HepG2 (cell line): ENCODE measurements around the gene FRAS1. TPM values are rescaled to one million over a fixed set of nuclear protein-coding genes. Genes with fewer than 3 reads are reported as not detected.
A peak's percentile ranks its signal among the peaks of the same experiment; 100 is the strongest.

Experiments
- GATA4 ChIP-seq: sonication (generic); IDR thresholded peaks from 2 replicates; pipeline ENCODE4 v1.6.1; 2016; ENCODE audit warnings: antibody characterized with exemption, low read depth, borderline replicate concordance
- ISL2 ChIP-seq: sonication (generic); formaldehyde crosslinking; IDR thresholded peaks from 2 replicates; pipeline ENCODE4 v1.5.0; 2020; ENCODE audit warnings: missing genetic modification reagents
- MED13 ChIP-seq: sonication (generic); formaldehyde crosslinking; IDR thresholded peaks from 2 replicates; pipeline ENCODE4 v1.5.0; 2020; ENCODE audit warnings: missing genetic modification reagents
- PAF1 ChIP-seq: IDR thresholded peaks from 2 replicates; pipeline ENCODE4 v1.6.1; 2016; ENCODE audit warnings: missing genetic modification reagents, missing compliant biosample characterization
- SYNCRIP ChIP-seq: fragments of 200-400 bp; formaldehyde crosslinking; IDR thresholded peaks from 2 replicates; pipeline ENCODE4 v1.6.1; 2018; ENCODE audit warnings: mild to moderate bottlenecking, low read depth, low read length; ENCODE audit not compliant: insufficient read depth
- TEAD2 ChIP-seq: sonication (generic); formaldehyde crosslinking; IDR thresholded peaks from 2 replicates; pipeline ENCODE4 v1.9.0; 2021; ENCODE audit warnings: missing genetic modification reagents
- ZFP37 ChIP-seq: sonication (generic); formaldehyde crosslinking; IDR thresholded peaks from 2 replicates; pipeline ENCODE4 v1.4.0; 2020; ENCODE audit warnings: missing genetic modification reagents, borderline replicate concordance
- polyA plus RNA-seq, 8 experiments: library from polyadenylated mRNA; depleted of rRNA in 3 of 8; stranded (reverse) in 7 of 8; unstranded in 1 of 8; fragments of >200 nt; fragmentation: Illumina TruSeq in 4 of 8; extraction: Trizol in 4 of 8; gene quantifications; 2 replicates each; pipeline versions ENCODE4 v1.2.1 to v1.2.3, GENCODE V29; 2011 to 2016; ENCODE audit warnings: low read depth in 4 of 8, missing spikeins in 1 of 8, mixed read lengths in 1 of 8; ENCODE audit not compliant: insufficient read depth in 1 of 8
- total RNA-seq, 5 experiments: library from RNA; depleted of rRNA; stranded (reverse); fragments of >200 nt; fragmentation: Illumina TruSeq; extraction: Trizol; gene quantifications; 2 replicates each; pipeline ENCODE4 v1.2.3, GENCODE V29; 2016; ENCODE audit warnings: low read depth in 1 of 5
- TF ChIP-seq, protein P1 (sequence below), 2 experiments: sonication (generic) in 1 of 2; formaldehyde crosslinking in 1 of 2; IDR thresholded peaks; 2 replicates each; pipeline versions ENCODE4 v1.4.0 to v1.6.1; 2016 to 2020; ENCODE audit warnings: borderline replicate concordance in 1 of 2, low read depth in 1 of 2, mild to moderate bottlenecking in 1 of 2, missing genetic modification reagents in 1 of 2
- TF ChIP-seq, protein P2 (sequence below): IDR thresholded peaks from 2 replicates; pipeline ENCODE4 v1.6.1; 2012; ENCODE audit warnings: low read depth, low read length, improper control_type of control experiment

The FRAS1 gene
- total and polyA plus RNA-seq, 2 of the 13 experiments (the other 11 are each of a cell fraction or from before 2014, with no cell fraction given): 22.5 to 31.6 TPM

DNA sequence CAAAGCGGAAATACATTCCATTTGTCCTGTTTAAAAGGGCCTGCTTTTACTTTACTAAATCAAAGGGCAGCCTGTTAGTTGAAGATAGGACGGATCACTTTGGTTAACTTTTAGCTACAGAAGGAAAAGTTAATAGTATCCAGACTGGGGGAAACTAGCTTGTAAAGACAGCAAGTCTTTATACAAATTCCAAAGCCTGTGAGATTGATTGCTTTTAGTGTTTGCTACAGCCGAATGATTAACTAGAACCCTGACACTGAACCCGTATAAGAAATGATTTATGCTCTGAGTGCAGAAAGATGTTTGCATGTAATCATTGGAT lies 93.4 kb downstream of the FRAS1 start (continued):
- TF ChIP-seq, protein P1, sequence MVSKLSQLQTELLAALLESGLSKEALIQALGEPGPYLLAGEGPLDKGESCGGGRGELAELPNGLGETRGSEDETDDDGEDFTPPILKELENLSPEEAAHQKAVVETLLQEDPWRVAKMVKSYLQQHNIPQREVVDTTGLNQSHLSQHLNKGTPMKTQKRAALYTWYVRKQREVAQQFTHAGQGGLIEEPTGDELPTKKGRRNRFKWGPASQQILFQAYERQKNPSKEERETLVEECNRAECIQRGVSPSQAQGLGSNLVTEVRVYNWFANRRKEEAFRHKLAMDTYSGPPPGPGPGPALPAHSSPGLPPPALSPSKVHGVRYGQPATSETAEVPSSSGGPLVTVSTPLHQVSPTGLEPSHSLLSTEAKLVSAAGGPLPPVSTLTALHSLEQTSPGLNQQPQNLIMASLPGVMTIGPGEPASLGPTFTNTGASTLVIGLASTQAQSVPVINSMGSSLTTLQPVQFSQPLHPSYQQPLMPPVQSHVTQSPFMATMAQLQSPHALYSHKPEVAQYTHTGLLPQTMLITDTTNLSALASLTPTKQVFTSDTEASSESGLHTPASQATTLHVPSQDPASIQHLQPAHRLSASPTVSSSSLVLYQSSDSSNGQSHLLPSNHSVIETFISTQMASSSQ (IDR thresholded peaks at IDR 0.05; ENCODE audit: low read depth): peak; percentile 79
- TF ChIP-seq, protein P1 (CRISPR knock-in tag; IDR thresholded peaks at IDR 0.05; ENCODE audit: borderline replicate concordance): no peak
- peak; percentile 71 for TF ChIP-seq ISL2 (CRISPR knock-in tag)
- TF ChIP-seq PAF1 (CRISPR knock-in tag): no peak
- peak; percentile 59; the same call in 1 of the 2 replicates for TF ChIP-seq GATA4
- no peak for TF ChIP-seq TEAD2 (CRISPR knock-in tag)
- no peak for TF ChIP-seq MED13
- TF ChIP-seq ZFP37: no peak
- TF ChIP-seq, protein P2, sequence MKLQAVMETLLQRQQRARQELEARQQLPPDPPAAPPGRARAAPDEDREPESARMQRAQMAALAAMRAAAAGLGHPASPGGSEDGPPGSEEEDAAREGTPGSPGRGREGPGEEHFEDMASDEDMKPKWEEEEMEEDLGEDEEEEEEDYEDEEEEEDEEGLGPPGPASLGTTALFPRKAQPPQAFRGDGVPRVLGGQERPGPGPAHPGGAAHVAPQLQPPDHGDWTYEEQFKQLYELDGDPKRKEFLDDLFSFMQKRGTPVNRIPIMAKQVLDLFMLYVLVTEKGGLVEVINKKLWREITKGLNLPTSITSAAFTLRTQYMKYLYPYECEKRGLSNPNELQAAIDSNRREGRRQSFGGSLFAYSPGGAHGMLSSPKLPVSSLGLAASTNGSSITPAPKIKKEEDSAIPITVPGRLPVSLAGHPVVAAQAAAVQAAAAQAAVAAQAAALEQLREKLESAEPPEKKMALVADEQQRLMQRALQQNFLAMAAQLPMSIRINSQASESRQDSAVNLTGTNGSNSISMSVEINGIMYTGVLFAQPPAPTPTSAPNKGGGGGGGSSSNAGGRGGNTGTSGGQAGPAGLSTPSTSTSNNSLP: peak; percentile 41; the same call in 1 of the 2 replicates
- TF ChIP-seq SYNCRIP: no peak
